ENCODE data around the gene YOD1.

YOD1 gene

GRCh38 chr1:207063014-207063413, 12.0 kb upstream of the YOD1 start:
- Histone ChIP-seq H3K36me3 (no peaks in the 10 kb centered on the region), H3K4me1 (no peaks in the 10 kb centered on the region), H3K27me3 (peaks cover 13% of the 10 kb centered on the region), H3K9me3 (no peaks in the 10 kb centered on the region), H3K4me3 (ENCODE audit: low read depth, low read length) (no peak overlapping the region)
- DNase-seq = no peak
- TF ChIP-seq CTCF (IDR thresholded peaks at IDR 0.05; ENCODE audit: low read depth, low read length) = no peak

- H3K4me3 ChIP-seq (ENCODE audit: low read depth, low read length) = no peak overlapping the region
- H3K9me3 ChIP-seq = no peaks in the 10 kb centered on the region
- H3K4me1 ChIP-seq = no peaks in the 10 kb centered on the region
- DNase-seq = no peak
- H3K27me3 ChIP-seq = peaks cover 20% of the 10 kb centered on the region
- no peaks in the 10 kb centered on the region for H3K36me3 ChIP-seq
- no peak for TF ChIP-seq CTCF (IDR thresholded peaks at IDR 0.05; ENCODE audit: low read depth, low read length)
Observed at GRCh38 chr1:207062058-207062457, 11.1 kb upstream of the YOD1 start.

GRCh38 chr1:207060596-207060995, 9.6 kb upstream of the YOD1 start:
- H3K4me3 ChIP-seq (ENCODE audit: low read depth, low read length) = no peak overlapping the region
- no peaks in the 10 kb centered on the region for H3K9me3 ChIP-seq
- no peak for TF ChIP-seq CTCF (IDR thresholded peaks at IDR 0.05; ENCODE audit: low read depth, low read length)
- no peaks in the 10 kb centered on the region for H3K4me1 ChIP-seq
- no peaks in the 10 kb centered on the region for H3K36me3 ChIP-seq
- H3K27me3 ChIP-seq = peaks cover 35% of the 10 kb centered on the region
- no peak for DNase-seq

- H3K36me3 ChIP-seq = no peaks in the 10 kb centered on the region
- H3K4me1 ChIP-seq = no peaks in the 10 kb centered on the region
- DNase-seq = no peak
- no peak overlapping the region for H3K4me3 ChIP-seq (ENCODE audit: low read depth, low read length)
- no peak for TF ChIP-seq CTCF (IDR thresholded peaks at IDR 0.05; ENCODE audit: low read depth, low read length)
- no peaks in the 10 kb centered on the region for H3K9me3 ChIP-seq
- peaks cover 37% of the 10 kb centered on the region for H3K27me3 ChIP-seq
Observed at GRCh38 chr1:207059881-207060280, 8.9 kb upstream of the YOD1 start.

GRCh38 chr1:207058878-207059867, 8.2 kb upstream of the YOD1 start:
- H3K4me1 ChIP-seq = no peaks in the 10 kb centered on the region
- H3K9me3 ChIP-seq = no peaks in the 10 kb centered on the region
- no peak overlapping the region for H3K4me3 ChIP-seq (ENCODE audit: low read depth, low read length)
- H3K27me3 ChIP-seq = peaks cover 42% of the 10 kb centered on the region
- no peaks in the 10 kb centered on the region for H3K36me3 ChIP-seq
- DNase-seq = no peak
- peak; percentile 17; the same call in 1 of the 2 replicates for TF ChIP-seq CTCF (IDR thresholded peaks at IDR 0.05; ENCODE audit: low read depth, low read length)

- peaks cover 45% of the 10 kb centered on the region for H3K27me3 ChIP-seq
- no peaks in the 10 kb centered on the region for H3K4me1 ChIP-seq
- H3K9me3 ChIP-seq = no peaks in the 10 kb centered on the region
- TF ChIP-seq CTCF (IDR thresholded peaks at IDR 0.05; ENCODE audit: low read depth, low read length) = no peak
- H3K36me3 ChIP-seq = no peaks in the 10 kb centered on the region
- no peak for DNase-seq
- H3K4me3 ChIP-seq (ENCODE audit: low read depth, low read length) = no peak overlapping the region
Observed at GRCh38 chr1:207058252-207058651, 7.2 kb upstream of the YOD1 start.
